A549 (cell line): ENCODE results near the gene CHCHD6. TPM values are rescaled to one million over a fixed set of nuclear protein-coding genes. Genes with fewer than 3 reads are reported as not detected.

Experiments
- ATAC-seq, 2 experiments: fragments of 200-7000 bp in 1 of 2; fragments of >200 bp in 1 of 2; cut with Nextera tagmentation in 1 of 2; cut with Tn5 transposase in 1 of 2; 3 replicates each; pipeline versions ENCODE4 v1.8.0 to v1.9.1; 2018 to 2020; ENCODE audit warnings: mild to moderate bottlenecking in 1 of 2, moderate library complexity in 1 of 2
- CTCF ChIA-PET: fragments of 300-600 bp; sonication (Branson Sonifier 250); formaldehyde crosslinking; extraction: SDS; loops from one replicate; lab custom pipeline; 2021; ENCODE audit warnings: antibody characterized with exemption, inconsistent platforms; lab: Yijun Ruan, JAX
- POLR2A ChIA-PET: fragments of 350-600 bp; formaldehyde crosslinking; extraction: SDS; loops from one replicate; lab custom pipeline; 2021; ENCODE audit warnings: antibody characterized with exemption, inconsistent platforms; lab: Yijun Ruan, JAX
- DNase-seq, 2 experiments: peaks; one replicate each; pipeline versions ENCODE4 v3.0.0 to v3.0.0-alpha.2; 2011 to 2016; ENCODE audit warnings: low read depth in 1 of 2, low spot score in 1 of 2
- FAIRE-seq: peaks from 2 replicates; lab custom pipeline; 2011; peaks lifted over from hg19 to GRCh38; lab: Jason Lieb, UNC
- H3K27ac ChIP-seq, 2 experiments: fragments of >200 bp; sonication (Bioruptor Twin); formaldehyde crosslinking; 3 replicates each; pipeline ENCODE4 v1.5.1; 2016 to 2017
- H3K4me1 ChIP-seq: fragments of >200 bp; sonication (Bioruptor Twin); formaldehyde crosslinking; 3 replicates; pipeline ENCODE4 v1.6.1; 2016
- H3K4me2 ChIP-seq: fragments of >200 bp; sonication (Bioruptor Twin); formaldehyde crosslinking; 3 replicates; pipeline ENCODE4 v1.6.1; 2016
- H3K4me3 ChIP-seq: fragments of >200 bp; sonication (Bioruptor Twin); formaldehyde crosslinking; 3 replicates; pipeline ENCODE4 v1.5.1; 2016
- H3K9me3 ChIP-seq: fragments of >200 bp; sonication (Bioruptor Twin); formaldehyde crosslinking; 3 replicates; pipeline ENCODE4 v1.6.1; 2016
- BHLHE40 ChIP-seq: IDR thresholded peaks from 2 replicates; pipeline ENCODE4 v1.6.1; 2012; ENCODE audit warnings: low read depth, low read length, inconsistent platforms
- EHF ChIP-seq: fragments of 250-450 bp; sonication (Bioruptor Pico); IDR thresholded peaks from 2 replicates; pipeline ENCODE4 v1.5.0; 2020; ENCODE audit warnings: mild to moderate bottlenecking
- ESRRA ChIP-seq: fragments of 150-350 bp; IDR thresholded peaks from 2 replicates; pipeline ENCODE4 v1.6.1; 2014; ENCODE audit warnings: mild to moderate bottlenecking, low read length, borderline replicate concordance
- FOSL2 ChIP-seq, 2 experiments: fragments of 450-650 bp in 1 of 2; fragments of >200 bp in 1 of 2; sonication (Bioruptor Twin) in 1 of 2; formaldehyde crosslinking; IDR thresholded peaks; 2 replicates each; pipeline versions ENCODE4 v1.5.0 to v1.6.1; 2016 to 2020; ENCODE audit warnings: mild to moderate bottlenecking in 1 of 2, moderate library complexity in 1 of 2
- FOXS1 ChIP-seq: fragments of 250-450 bp; sonication (Bioruptor Pico); IDR thresholded peaks from 2 replicates; pipeline ENCODE4 v1.5.0; 2020; ENCODE audit warnings: mild to moderate bottlenecking, moderate library complexity
- GATA3 ChIP-seq: IDR thresholded peaks from 2 replicates; pipeline ENCODE4 v1.6.1; 2012; ENCODE audit warnings: borderline replicate concordance
- HOXB13 ChIP-seq: fragments of 250-450 bp; sonication (Bioruptor Pico); IDR thresholded peaks from 2 replicates; pipeline ENCODE4 v1.5.0; 2020; ENCODE audit warnings: low read depth, mild to moderate bottlenecking, moderate library complexity
- JUN ChIP-seq, 2 experiments: fragments of >200 bp; sonication (Bioruptor Twin); formaldehyde crosslinking; IDR thresholded peaks; 2 replicates in 1 of 2; 3 replicates in 1 of 2; pipeline ENCODE4 v1.6.1; 2016 to 2017
- KDM1A ChIP-seq: fragments of 200-600 bp; sonication (generic); IDR thresholded peaks from 2 replicates; pipeline ENCODE4 v1.6.1; 2016; ENCODE audit warnings: low read depth, mild to moderate bottlenecking
- KDM5A ChIP-seq: fragments of 200-600 bp; sonication (generic); IDR thresholded peaks from 2 replicates; pipeline ENCODE4 v1.6.1; 2016; ENCODE audit warnings: antibody characterized with exemption, mild to moderate bottlenecking
- NR3C1 ChIP-seq: fragments of >200 bp; sonication (Bioruptor Twin); formaldehyde crosslinking; IDR thresholded peaks from 3 replicates; pipeline ENCODE4 v1.6.1; 2017
- RARB ChIP-seq: fragments of 250-450 bp; sonication (Bioruptor Pico); IDR thresholded peaks from 2 replicates; pipeline ENCODE4 v1.8.0; 2021; ENCODE audit warnings: mild to moderate bottlenecking, moderate library complexity
- RCOR1 ChIP-seq: fragments of 150-350 bp; IDR thresholded peaks from 2 replicates; pipeline ENCODE4 v1.6.1; 2014; ENCODE audit warnings: antibody characterized with exemption, low read length, low read depth
- RFX5 ChIP-seq: fragments of 450-650 bp; IDR thresholded peaks from 2 replicates; pipeline ENCODE4 v1.7.1; 2014; ENCODE audit warnings: antibody characterized with exemption, mild to moderate bottlenecking, moderate library complexity
- RNF2 ChIP-seq: fragments of 200-600 bp; sonication (generic); IDR thresholded peaks from 2 replicates; pipeline ENCODE4 v1.6.1; 2016; ENCODE audit warnings: low read depth, mild to moderate bottlenecking, antibody characterized with exemption, moderate library complexity, borderline replicate concordance
- SREBF2 ChIP-seq: fragments of 450-650 bp; IDR thresholded peaks from 2 replicates; pipeline ENCODE4 v1.6.1; 2014; ENCODE audit warnings: mild to moderate bottlenecking, moderate library complexity
- TP53 ChIP-seq: fragments of 250-450 bp; sonication (Bioruptor Pico); IDR thresholded peaks from 2 replicates; pipeline ENCODE4 v1.5.0; 2021; ENCODE audit warnings: mild to moderate bottlenecking, moderate library complexity
- ZC3H11A ChIP-seq: fragments of 450-650 bp; IDR thresholded peaks from 2 replicates; pipeline ENCODE4 v1.6.1; 2014; ENCODE audit warnings: antibody characterized with exemption, mild to moderate bottlenecking
- ZFP36 ChIP-seq: fragments of 450-650 bp; IDR thresholded peaks from 2 replicates; pipeline ENCODE4 v1.6.1; 2014; ENCODE audit warnings: borderline replicate concordance; ENCODE audit not compliant: partially characterized antibody
- ZNF302 ChIP-seq: fragments of 250-450 bp; sonication (Bioruptor Pico); IDR thresholded peaks from 2 replicates; pipeline ENCODE4 v1.9.0; 2021; ENCODE audit warnings: inconsistent platforms, mild to moderate bottlenecking, moderate library complexity
- WGBS: methylation state at CpG from one replicate; pipeline ENCODE4 v1.1.6; 2017; ENCODE audit errors: missing lambda C conversion rate; 5-methylcytosine and 5-hydroxymethylcytosine counted together
- polyA plus RNA-seq, 4 experiments: library from polyadenylated mRNA; depleted of rRNA in 3 of 4; stranded (reverse); fragments of >200 nt; fragmentation: RNase III in 1 of 4; extraction: RNeasy Plus Mini Kit Qiagen cat#74134 plus additional on column Dnase treatment in 1 of 4; gene quantifications; 2 replicates in 3 of 4; 3 replicates in 1 of 4; pipeline ENCODE4 v1.2.3, GENCODE V29; 2011 to 2017
- TF ChIP-seq, protein P1 (sequence below): IDR thresholded peaks from 2 replicates; pipeline ENCODE4 v1.6.1; 2012
- TF ChIP-seq, protein P2 (sequence below): fragments of >200 bp; sonication (Bioruptor Twin); formaldehyde crosslinking; IDR thresholded peaks from 3 replicates; pipeline ENCODE4 v1.6.1; 2016
- TF ChIP-seq, protein P3 (sequence below): fragments of 150-350 bp; IDR thresholded peaks from 2 replicates; pipeline ENCODE4 v1.6.1; 2014; ENCODE audit warnings: low read depth, mild to moderate bottlenecking, low read length
- TF ChIP-seq, protein P4 (sequence below): fragments of 250-450 bp; sonication (Bioruptor Pico); IDR thresholded peaks from 2 replicates; pipeline ENCODE4 v1.5.0; 2021; ENCODE audit warnings: mild to moderate bottlenecking, moderate library complexity, borderline replicate concordance
- TF ChIP-seq, protein P5 (sequence below): fragments of 450-650 bp; IDR thresholded peaks from 2 replicates; pipeline ENCODE4 v1.6.1; 2014; ENCODE audit warnings: antibody characterized with exemption
- TF ChIP-seq, protein P6 (sequence below): fragments of 200-600 bp; sonication (generic); IDR thresholded peaks from 2 replicates; pipeline ENCODE4 v1.6.1; 2016; ENCODE audit warnings: antibody characterized with exemption, mild to moderate bottlenecking, moderate library complexity
- TF ChIP-seq, protein P7 (sequence below): IDR thresholded peaks from 2 replicates; pipeline ENCODE4 v1.6.1; 2012; ENCODE audit warnings: low read depth, borderline replicate concordance

Gene CHCHD6
- polyA plus RNA-seq, 2 of the 4 experiments (the other 2 are of a cell fraction): 15.0 to 18.1 TPM

DNA sequence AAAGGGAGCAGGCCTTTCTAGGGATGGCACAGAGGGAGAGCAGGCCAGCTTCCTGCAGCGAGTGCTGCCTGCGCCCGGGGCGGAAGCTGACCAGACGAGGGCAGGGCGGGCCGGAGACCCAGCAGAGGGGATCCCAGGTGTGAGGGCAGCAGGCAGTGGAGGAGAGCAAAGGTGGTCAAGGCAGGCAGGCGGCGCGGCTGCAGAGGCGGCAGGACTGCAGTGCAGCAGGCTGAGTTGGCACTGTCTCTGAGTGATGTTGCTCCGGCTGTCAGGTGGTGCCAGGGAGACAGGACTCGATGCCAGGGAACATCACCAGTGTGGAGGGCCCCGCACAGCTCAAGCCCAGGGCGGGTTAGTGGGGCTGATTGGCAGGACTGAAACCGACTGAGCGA, 256.6 kb downstream of the CHCHD6 start:
- no peaks in the 10 kb centered on the region for H3K9me3 ChIP-seq
- peak overlapping the region in 1 of 2 experiments; percentile 73; a peak in 3 of 6 replicates for H3K27ac ChIP-seq
- TF ChIP-seq FOXS1 (CRISPR knock-in tag) (no peak), KDM1A (no peak), ZFP36 (no peak), FOSL2 (IDR thresholded peaks at IDR 0.05) (no peak), FOSL2 (CRISPR knock-in tag; IDR thresholded peaks at IDR 0.05) (no peak), SREBF2 (no peak), HOXB13 (CRISPR knock-in tag) (no peak), RARB (no peak), KDM5A (no peak), ESRRA (no peak), JUN (IDR thresholded peaks at IDR 0.05) (no peak), NR3C1 (no peak), RFX5 (no peak), ZC3H11A (no peak), RCOR1 (no peak)
- TF ChIP-seq, protein P1, sequence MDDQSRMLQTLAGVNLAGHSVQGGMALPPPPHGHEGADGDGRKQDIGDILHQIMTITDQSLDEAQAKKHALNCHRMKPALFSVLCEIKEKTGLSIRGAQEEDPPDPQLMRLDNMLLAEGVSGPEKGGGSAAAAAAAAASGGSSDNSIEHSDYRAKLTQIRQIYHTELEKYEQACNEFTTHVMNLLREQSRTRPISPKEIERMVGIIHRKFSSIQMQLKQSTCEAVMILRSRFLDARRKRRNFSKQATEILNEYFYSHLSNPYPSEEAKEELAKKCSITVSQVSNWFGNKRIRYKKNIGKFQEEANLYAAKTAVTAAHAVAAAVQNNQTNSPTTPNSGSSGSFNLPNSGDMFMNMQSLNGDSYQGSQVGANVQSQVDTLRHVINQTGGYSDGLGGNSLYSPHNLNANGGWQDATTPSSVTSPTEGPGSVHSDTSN: no peak
- TF ChIP-seq, protein P2, sequence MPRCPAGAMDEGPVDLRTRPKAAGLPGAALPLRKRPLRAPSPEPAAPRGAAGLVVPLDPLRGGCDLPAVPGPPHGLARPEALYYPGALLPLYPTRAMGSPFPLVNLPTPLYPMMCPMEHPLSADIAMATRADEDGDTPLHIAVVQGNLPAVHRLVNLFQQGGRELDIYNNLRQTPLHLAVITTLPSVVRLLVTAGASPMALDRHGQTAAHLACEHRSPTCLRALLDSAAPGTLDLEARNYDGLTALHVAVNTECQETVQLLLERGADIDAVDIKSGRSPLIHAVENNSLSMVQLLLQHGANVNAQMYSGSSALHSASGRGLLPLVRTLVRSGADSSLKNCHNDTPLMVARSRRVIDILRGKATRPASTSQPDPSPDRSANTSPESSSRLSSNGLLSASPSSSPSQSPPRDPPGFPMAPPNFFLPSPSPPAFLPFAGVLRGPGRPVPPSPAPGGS: no peak
- TF ChIP-seq, protein P3, sequence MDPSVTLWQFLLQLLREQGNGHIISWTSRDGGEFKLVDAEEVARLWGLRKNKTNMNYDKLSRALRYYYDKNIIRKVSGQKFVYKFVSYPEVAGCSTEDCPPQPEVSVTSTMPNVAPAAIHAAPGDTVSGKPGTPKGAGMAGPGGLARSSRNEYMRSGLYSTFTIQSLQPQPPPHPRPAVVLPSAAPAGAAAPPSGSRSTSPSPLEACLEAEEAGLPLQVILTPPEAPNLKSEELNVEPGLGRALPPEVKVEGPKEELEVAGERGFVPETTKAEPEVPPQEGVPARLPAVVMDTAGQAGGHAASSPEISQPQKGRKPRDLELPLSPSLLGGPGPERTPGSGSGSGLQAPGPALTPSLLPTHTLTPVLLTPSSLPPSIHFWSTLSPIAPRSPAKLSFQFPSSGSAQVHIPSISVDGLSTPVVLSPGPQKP: no peak
- TF ChIP-seq, protein P4, sequence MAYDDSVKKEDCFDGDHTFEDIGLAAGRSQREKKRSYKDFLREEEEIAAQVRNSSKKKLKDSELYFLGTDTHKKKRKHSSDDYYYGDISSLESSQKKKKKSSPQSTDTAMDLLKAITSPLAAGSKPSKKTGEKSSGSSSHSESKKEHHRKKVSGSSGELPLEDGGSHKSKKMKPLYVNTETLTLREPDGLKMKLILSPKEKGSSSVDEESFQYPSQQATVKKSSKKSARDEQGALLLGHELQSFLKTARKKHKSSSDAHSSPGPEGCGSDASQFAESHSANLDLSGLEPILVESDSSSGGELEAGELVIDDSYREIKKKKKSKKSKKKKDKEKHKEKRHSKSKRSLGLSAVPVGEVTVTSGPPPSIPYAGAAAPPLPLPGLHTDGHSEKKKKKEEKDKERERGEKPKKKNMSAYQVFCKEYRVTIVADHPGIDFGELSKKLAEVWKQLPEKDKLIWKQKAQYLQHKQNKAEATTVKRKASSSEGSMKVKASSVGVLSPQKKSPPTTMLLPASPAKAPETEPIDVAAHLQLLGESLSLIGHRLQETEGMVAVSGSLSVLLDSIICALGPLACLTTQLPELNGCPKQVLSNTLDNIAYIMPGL (CRISPR knock-in tag): no peak
- TF ChIP-seq, all 56 proteins: peak for 0
- Histone ChIP-seq H3K4me1 (peaks cover 18% of the 10 kb centered on the region), H3K4me2 (peak overlapping the region; percentile 37; the same call in 1 of the 3 replicates), H3K4me3 (no peak overlapping the region)
- ATAC-seq: peak in 1 of 2 experiments; percentile 28; a peak in 3 of 6 replicates
- no peak for DNase-seq
- 86% methylated on average over 16 of the region's 17 CpGs for WGBS
- CTCF ChIA-PET: interaction anchor here (0.8 to 4.6 kb wide), 5 partner anchors 20 to 208 kb away, joined by 3 to 39 read pairs (median 3); partner anchors contain the start of gene PLXNA1
- no peak for FAIRE-seq
- POLR2A ChIA-PET: no interaction called here

DNA sequence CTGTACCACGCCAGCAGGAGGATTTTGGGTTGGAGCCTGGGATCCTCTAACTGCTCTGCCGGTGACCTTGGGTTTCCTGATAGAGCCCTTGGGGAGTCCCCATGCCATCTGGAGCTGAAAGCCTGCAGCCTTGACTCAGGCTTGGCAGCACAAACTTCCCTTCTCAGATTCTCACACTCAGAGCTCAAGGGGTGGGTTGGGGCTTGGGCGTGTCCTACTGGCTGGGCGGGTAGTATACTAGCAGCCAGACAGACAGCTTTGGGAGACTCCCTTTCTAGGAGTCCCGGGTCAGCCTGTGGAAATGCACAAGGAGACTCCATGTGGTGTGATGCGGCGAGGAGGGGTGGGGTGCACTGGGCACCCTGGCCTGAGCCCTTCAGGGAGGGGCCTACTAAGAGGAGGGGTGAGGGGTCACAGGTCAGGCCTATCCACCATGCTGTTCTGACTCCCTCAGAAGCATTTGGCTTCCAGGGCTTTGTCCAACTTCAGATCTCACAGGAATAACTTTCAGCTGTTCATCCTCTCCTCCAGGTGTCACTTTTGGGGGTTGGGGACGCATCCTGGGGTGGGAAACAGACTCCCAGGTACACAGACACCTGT, 257.3 kb downstream of the CHCHD6 start:
- POLR2A ChIA-PET: no interaction called here
- CTCF ChIA-PET: interaction anchor here (0.6 to 4.6 kb wide), 4 partner anchors 20 to 234 kb away, joined by 3 to 39 read pairs (median 4); partner anchors contain the start of gene PLXNA1
- FAIRE-seq: no peak
- 88% methylated on average over 4 of the region's 8 CpGs for WGBS
- H3K4me2 ChIP-seq: no peak overlapping the region
- H3K27ac ChIP-seq: no peak overlapping the region; a peak in 1 of 6 replicates
- H3K9me3 ChIP-seq: no peaks in the 10 kb centered on the region
- no peak for ATAC-seq
- no peak for DNase-seq
- peaks cover 18% of the 10 kb centered on the region for H3K4me1 ChIP-seq
- no peak overlapping the region for H3K4me3 ChIP-seq
- TF ChIP-seq, protein P5, sequence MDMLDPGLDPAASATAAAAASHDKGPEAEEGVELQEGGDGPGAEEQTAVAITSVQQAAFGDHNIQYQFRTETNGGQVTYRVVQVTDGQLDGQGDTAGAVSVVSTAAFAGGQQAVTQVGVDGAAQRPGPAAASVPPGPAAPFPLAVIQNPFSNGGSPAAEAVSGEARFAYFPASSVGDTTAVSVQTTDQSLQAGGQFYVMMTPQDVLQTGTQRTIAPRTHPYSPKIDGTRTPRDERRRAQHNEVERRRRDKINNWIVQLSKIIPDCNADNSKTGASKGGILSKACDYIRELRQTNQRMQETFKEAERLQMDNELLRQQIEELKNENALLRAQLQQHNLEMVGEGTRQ: no peak
- no peak for TF ChIP-seq ZNF302 (CRISPR knock-in tag)
- no peak for TF ChIP-seq GATA3
- TF ChIP-seq, protein P6, sequence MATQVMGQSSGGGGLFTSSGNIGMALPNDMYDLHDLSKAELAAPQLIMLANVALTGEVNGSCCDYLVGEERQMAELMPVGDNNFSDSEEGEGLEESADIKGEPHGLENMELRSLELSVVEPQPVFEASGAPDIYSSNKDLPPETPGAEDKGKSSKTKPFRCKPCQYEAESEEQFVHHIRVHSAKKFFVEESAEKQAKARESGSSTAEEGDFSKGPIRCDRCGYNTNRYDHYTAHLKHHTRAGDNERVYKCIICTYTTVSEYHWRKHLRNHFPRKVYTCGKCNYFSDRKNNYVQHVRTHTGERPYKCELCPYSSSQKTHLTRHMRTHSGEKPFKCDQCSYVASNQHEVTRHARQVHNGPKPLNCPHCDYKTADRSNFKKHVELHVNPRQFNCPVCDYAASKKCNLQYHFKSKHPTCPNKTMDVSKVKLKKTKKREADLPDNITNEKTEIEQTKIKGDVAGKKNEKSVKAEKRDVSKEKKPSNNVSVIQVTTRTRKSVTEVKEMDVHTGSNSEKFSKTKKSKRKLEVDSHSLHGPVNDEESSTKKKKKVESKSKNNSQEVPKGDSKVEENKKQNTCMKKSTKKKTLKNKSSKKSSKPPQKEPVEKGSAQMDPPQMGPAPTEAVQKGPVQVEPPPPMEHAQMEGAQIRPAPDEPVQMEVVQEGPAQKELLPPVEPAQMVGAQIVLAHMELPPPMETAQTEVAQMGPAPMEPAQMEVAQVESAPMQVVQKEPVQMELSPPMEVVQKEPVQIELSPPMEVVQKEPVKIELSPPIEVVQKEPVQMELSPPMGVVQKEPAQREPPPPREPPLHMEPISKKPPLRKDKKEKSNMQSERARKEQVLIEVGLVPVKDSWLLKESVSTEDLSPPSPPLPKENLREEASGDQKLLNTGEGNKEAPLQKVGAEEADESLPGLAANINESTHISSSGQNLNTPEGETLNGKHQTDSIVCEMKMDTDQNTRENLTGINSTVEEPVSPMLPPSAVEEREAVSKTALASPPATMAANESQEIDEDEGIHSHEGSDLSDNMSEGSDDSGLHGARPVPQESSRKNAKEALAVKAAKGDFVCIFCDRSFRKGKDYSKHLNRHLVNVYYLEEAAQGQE: no peak
- TF ChIP-seq RNF2: no peak
- no peak for TF ChIP-seq EHF (CRISPR knock-in tag)
- no peak for TF ChIP-seq BHLHE40
- no peak for TF ChIP-seq TP53 (CRISPR knock-in tag)
- TF ChIP-seq HOXB13 (CRISPR knock-in tag): no peak
- TF ChIP-seq, protein P7, sequence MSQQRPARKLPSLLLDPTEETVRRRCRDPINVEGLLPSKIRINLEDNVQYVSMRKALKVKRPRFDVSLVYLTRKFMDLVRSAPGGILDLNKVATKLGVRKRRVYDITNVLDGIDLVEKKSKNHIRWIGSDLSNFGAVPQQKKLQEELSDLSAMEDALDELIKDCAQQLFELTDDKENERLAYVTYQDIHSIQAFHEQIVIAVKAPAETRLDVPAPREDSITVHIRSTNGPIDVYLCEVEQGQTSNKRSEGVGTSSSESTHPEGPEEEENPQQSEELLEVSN: no peak
